GM18517 (cell line): Measurements from ENCODE around the gene ATP8A2.

Source experiments
- ATAC-seq: cut with Tn5 transposase; IDR thresholded peaks from one replicate; pipeline ENCODE4 v1.9.1; 2021; ENCODE audit warnings: mild to moderate bottlenecking, moderate library complexity; ENCODE audit not compliant: unreplicated experiment

ATP8A2 gene

GRCh38 chr13:25980255-25980654, 608.5 kb downstream of the ATP8A2 start:
- no peak for ATAC-seq

DNA sequence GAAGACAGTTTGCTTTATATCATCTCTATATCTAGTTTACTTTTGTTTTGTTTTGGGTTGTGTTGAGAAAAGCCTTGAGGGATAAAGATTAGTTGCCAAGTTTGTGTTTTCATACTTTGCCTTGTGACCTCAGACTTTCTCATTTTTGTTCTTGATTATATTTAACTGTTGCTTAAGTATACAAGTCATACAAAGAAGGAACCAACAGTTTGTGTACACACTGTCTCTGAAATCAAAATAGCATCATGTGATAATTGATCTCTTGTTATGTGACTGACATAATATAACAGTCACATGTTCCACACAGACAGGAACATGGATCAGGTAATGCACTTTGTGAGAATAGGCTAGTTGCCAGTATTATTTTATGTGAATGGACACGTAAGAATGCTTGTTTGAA, 609.3 kb downstream of the ATP8A2 start:
- no peak for ATAC-seq

DNA sequence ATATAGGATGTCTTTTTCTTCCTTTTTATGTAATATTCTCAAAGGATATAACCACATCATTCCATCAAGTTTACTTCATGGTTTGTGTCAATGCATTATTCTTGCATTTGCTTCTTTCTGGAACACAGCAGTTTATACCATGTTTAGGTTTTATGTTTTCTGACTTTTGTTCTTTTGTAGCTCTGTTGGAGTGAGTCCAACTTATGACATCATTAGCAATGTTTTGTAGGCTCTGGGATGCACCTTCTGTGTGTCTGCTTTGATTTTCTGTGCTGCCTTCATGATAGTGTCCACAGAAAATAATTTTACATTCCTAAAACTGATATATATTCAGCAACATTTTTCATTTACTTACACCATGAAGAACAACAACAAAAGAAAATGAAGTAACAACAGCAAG, 611.1 kb downstream of the ATP8A2 start:
- no peak for ATAC-seq

DNA sequence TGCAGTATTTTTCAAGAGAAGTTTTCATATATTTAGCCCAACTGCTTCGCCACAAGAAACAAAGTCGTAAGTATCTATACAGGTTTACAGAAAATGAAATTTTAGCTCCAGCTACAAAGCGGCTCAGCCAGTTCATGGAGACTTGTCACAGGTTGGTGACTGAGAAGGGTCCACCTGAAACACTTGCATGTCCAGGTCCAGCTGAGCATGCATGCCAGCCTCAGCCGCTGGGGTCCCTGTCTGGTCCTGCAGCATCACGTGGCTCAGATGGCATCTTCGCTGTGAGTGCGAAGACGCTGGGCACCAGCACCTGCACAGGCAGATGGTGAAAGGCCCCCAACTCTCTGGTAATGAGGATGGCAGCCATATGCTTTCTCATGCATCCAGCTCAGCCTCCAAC, 616.2 kb downstream of the ATP8A2 start:
- ATAC-seq = no peak

DNA sequence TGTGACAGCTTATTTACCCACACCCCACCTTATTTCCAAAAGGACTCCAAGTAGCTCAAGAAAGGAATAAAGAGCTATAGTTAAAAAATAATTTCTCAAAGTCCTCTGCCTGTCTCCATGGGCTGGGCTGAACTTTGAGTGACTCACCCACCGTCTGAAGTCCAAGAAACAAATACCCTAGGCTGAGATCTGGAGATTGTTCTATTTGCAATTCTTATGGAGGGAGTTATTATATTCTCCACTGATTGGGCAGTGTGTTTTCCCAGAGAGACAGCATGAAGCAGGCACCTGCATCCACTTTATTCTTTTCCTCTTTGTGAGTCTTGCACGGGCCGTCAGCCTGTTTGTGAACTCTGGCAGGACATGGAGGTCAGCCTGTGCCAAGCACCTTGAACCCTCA, 616.9 kb downstream of the ATP8A2 start:
- no peak for ATAC-seq

DNA sequence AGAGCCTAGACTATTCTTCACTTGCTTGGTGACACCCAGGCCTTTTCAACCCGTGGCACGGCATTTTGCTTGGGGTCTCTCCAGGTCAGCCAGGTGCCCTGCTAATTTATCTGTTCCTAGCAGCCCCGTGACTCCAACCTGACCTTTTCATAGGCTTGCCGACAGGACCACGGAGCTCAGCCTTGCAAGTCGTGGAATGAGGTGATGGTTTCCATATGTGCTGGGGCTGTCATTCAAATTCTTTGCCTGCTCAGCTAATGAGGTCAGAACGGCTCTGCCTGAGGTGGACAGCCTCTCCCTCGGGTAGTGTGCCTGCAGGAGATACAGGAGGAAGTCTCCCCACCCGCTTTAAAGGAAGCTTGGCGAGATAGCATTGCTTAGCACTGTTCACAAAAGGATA, 619.0 kb downstream of the ATP8A2 start:
- no peak for ATAC-seq

DNA sequence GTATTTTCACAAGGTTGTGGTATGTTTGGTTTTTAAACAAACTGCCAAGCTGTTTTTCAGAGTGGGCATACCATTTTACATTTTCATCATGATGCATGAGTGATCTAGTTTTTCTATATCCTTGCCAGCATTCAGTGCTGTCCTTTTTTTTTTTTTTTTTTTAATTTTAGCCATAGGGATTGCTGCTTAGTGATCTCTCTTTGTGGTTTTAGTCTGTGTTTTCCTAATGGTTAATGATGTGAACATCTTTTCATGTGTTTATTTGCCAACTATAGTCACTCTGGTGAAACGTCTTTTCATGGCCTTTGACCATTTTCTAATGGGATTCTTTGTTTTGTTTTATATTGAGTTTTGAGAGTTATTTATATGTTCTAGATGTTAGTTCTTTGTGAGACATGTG, 620.3 kb downstream of the ATP8A2 start:
- no peak for ATAC-seq

DNA sequence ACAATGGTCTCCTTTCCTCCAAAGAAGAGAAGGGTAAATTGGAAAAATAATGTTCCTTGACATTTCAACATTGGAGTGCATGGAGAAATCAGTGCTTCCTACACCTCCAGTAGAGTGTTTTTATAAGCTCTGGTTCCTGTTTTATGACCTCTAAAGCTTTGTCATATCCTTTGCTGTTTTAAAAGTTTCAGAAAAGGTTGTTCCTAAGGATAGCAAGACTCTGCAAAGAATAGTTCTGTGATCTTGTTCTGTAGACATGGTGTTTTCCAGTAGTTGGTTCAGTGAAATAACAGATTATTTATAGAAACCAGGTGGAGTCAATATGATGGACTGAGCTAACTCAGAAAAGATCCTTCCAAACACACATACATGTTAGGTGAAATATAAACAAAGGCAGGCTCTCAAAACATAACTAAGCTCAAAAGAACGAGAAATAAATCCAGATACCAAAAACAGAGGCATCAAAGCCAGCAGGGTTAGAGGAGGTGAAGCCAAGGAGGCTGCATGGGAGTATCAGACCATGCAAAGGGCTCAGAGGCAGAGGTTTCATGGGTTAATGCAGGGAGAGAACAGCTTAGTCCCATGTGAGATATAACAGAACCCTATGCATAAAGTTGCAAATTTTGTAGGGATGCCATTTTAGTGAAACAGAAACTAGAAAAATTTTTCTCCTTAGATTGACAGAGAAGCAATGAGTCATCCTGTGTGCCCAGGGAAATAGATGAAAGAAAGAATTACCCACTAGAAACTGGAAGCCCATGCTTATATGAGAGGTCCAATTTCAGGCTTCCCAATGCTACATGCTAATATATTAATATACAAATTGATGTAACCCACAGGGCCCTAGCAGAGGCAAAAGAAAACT, 635.7 kb downstream of the ATP8A2 start:
- ATAC-seq = no peak

GRCh38 chr13:26010487-26011207, 638.9 kb downstream of the ATP8A2 start:
- ATAC-seq = no peak

DNA sequence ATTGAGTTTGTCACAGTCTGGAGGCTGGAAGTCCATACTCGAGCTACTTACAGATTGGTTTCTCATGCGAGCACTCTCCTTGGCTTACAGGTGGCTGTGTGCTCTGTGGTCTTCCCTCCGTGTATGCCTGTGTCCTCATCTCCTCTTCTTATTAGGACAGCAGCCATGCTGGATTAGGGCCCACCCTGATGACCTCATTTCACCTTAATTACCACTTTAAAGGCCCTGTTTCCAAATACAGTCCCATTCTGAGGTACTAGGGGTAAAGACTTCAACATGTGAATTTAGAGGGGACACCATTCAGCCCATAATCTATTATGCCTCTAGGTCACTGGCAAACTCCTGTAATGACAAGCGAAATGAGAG, 639.4 kb downstream of the ATP8A2 start:
- ATAC-seq = no peak

DNA sequence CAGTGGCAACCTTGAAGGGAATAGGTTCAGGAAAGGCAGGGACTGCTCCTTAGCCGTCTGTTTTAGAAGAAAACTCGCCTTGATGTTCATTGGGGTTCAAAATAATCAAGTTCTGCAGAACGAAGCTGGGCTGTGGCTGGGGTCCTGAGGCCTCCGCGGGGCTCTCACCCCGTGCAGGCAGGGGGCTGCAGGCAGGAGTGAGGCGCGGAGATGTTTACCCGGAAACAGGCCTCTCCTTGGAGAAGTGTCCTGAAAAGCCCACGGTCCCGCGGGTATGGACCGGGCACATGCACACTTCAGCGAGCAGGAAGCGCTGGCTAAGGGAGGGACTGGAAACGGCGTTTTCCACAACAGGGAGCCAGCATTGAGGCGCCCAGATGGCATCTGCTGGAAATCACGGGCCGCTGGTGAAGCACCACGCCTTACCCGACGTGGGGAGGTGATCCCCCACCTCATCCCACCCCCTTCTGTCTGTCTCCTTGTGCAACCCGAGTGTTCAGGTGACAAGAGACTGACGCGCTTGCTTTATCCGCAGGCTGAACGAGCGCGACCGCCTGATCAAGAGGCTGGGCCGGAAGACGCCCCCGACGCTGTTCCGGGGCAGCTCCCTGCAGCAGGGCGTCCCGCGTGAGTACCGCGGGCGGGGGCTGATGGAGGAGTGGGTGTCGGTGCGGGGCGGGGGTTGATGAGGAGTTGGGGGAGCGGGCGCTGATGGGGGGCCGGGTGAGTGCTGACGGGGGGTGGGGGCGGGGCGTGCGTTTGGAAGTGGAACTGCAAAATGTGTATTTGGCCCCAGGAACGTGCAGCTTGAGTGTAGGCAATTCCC, 640.4 kb downstream of the ATP8A2 start:
- ATAC-seq = no peak

DNA sequence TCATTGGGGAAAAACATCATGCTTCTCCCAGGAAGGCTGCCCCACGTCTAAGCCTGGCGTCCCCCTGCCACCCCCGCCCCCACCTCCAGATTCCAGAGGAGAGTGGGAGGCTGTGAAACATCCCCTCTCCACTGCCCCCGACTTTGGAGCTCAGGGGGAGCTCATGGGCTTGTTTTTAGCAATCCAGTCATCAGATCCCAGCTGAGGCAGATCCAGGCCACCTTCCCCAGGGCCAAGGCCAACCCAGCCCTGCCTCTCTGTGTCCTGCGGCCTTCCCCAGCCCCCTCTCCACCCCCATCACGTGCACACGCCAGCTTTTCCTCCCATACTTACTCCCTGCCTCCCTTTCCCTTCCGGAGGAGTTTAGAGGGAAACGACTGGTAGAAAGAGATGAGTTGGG, 641.2 kb downstream of the ATP8A2 start:
- no peak for ATAC-seq

GRCh38 chr13:26015271-26016125, 643.7 kb downstream of the ATP8A2 start:
- no peak for ATAC-seq

GRCh38 chr13:26016189-26016588, 644.4 kb downstream of the ATP8A2 start:
- no peak for ATAC-seq

DNA sequence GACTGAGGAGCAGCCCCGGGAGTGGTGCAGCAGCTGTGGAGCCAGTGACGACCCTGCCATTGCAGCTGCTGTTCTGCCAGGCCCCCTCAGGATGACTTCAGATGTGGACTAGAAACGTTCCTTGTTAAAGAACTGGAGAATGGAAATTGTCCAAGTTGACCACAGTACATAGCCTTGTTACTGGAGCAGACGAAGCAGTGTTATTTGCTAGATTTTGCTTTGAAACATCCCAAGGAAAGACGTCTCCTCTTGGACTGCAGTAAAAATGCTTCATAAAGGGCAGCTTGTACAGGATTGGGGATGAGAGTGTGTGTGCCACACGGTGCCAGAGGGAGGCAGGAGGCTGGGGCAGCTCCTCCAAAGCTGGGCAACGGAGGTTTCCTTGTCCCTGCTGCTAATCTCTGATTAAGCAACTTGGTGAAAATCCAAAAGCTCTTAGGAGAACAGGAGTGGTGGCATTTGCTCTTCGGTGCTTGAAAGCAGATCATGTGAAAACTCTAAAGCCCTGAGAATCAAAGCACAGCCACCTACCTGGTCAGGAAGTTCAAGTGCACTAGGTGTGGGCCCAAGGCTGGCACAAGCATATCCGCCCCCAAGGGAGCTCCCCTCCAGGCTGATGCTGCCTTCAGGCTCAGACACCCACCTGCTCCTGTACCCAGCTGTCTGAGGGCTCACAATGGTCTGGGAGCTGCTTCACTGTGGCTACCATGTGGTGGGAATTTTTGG, 645.6 kb downstream of the ATP8A2 start:
- ATAC-seq = no peak

GRCh38 chr13:26017932-26018665, 646.3 kb downstream of the ATP8A2 start:
- ATAC-seq = no peak

DNA sequence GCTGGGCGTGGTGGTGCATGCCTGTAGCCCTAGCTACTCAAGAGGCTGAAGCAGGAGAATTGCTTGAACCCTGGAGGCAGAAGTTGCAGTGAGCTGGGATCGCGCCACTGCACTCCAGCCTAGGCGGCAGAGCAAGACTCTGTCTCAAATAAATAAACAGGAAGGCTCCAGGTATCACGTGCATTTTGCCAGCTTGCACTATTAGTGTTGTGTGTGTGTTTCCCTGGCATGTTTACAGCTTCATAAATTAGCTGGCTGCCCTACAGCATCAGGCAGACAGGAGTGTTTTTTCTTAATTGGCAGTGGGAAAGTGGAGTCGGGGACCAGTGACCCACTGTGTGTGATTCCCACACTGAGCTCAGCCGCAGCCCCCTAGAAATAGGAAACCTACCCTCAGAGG, 647.5 kb downstream of the ATP8A2 start:
- no peak for ATAC-seq

DNA sequence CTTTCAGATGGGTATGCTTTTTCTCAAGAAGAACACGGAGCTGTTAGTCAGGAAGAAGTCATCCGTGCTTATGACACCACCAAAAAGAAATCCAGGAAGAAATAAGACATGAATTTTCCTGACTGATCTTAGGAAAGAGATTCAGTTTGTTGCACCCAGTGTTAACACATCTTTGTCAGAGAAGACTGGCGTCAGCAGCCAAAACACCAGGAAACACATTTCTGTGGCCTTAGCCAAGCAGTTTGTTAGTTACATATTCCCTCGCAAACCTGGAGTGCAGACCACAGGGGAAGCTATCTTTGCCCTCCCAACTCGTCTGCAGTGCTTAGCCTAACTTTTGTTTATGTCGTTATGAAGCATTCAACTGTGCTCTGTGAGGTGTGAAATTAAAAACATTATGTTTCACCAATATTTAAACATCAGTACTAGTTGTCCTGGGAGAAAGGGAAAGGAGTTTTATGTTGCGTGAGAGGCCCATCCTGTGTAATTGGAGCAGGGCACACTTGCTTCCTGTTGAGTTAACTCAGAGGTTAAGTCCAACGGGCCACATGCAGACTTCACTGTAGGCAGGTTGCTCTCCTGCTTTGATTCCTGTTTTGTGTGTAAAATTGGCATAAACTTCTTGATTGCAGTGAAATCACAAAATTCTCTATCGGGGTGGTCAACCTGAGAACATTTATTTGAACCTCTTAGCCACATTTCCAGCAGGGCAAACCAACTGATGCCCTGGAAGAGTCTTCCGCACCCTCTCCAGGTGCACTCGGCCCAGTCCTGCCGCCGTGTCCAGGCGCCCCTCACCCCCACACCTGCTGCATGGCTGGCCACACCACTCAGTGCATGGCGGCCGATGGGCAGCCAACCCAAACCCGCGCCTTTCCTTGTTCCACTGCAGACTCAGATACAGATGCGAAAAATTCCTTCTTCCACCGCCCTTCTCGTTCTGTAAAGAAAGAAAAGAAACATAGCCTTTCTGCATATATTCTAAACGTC, 648.4 kb downstream of the ATP8A2 start:
- ATAC-seq = no peak
